Activated naive CD4-positive, alpha-beta T cell treated with anti-CD3 and anti-CD28 coated beads, Interleukin-2, amount 50 U/mL, for 16 hours (primary cell): ENCODE measurements around the gene PNPT1.
A peak's percentile ranks its signal among the peaks of the same experiment; 100 is the strongest.
"Not testable (repeated sequence)": the region's sequence is repeated elsewhere in the genome, so short reads cannot be mapped to it uniquely, and the experiment has no call there.

ENCODE experiments used
- DNase-seq: peaks from one replicate; pipeline ENCODE4 v3.0.0-alpha.2; 2020

The PNPT1 gene

DNA sequence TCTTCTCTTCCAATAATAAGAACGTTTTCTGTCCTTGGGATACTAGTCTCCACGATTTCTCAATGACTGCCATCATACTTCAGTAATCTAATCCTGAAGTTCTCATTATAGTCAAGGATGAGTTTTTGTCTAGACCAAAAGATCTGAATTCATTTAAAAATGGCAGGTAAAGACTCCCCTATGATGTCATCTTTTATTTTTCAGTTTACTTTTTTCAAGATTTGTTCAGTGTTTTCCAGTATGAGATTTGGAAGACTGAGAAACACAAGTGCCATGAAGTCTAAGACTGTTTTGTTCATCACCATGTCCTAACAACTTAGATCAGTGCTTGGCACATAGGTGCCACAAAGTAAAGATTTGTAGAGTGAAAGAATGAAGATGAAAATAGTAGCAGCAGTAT, 40.4 kb downstream of the PNPT1 start:
- no peak for DNase-seq

- DNase-seq = no peak
These were observed 44.4 kb downstream of the PNPT1 start for GRCh38 chr2:55649211-55649610.

- no peak for DNase-seq
These were observed 56.8 kb downstream of the PNPT1 start for GRCh38 chr2:55636831-55637230.

GRCh38 chr2:55628931-55629330, 64.7 kb downstream of the PNPT1 start:
- DNase-seq = no peak

DNA sequence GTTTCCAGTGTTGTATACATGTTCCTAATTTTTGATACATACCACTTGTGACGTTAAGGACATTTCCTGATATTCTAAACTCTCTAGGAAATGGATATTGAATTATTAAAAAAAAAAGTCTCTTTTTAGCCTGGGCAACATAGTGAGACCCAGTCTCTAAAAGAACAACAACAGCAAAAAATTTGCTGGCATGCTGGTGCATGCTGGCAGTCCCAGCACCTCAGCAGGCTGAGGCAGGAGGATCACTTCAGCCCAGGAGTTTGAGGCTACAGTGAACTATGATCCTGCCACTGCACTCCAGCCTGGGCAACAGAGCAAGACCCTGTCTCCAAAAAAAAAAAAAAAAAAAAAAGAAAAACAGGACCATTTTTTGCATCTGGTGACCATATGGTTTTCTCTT, 65.7 kb downstream of the PNPT1 start:
- no peak for DNase-seq

DNA sequence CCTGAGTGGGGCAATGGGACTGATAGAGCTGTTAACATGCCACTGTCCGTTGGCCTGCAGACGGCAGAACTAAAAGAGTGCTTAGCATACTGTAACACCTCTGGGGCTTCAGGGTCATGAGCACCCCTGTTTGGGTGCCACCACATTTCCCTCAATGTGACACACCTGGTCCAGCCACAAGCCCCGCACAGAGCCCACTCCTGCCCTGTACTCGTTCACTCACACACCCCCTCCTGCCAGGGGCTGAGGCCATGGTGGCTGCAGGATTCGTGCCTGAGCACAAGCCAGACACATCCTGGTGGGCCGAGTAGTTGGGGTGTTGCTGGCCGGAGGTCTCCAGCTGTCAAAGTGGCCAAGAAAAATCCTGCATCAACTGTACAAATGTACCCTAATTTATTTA, 71.8 kb downstream of the PNPT1 start:
- DNase-seq = no peak

DNA sequence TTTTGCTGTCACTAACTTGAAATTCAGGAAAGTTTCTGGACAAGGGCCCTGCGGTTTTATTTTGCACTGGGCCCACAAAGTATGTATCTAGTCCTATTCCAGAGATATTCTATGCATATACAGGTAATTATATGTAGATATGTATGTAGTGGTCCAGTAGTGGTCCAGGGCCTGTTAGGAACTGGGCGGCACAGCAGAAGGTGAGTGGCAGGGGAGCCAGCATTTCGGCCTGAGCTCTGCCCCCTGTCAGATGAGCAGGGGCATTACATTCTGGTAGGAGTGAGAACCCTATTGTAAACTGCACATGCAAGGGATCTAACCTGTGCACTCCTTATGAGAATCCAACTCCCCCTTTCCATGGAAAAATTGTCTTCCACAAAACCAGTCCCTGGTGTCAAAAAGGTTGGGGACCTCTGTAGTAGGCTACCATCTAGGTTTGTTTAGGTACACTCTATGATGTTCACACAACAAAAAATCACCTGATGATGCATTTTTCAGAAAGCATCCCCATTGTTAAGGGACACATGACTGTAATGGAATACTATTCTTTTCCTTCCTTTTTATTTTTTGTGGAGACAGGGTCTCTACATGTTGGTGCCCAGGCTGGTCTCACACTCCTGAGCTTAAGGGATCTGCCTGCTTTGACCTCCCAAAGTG, 73.4 kb downstream of the PNPT1 start:
- DNase-seq = no peak

DNA sequence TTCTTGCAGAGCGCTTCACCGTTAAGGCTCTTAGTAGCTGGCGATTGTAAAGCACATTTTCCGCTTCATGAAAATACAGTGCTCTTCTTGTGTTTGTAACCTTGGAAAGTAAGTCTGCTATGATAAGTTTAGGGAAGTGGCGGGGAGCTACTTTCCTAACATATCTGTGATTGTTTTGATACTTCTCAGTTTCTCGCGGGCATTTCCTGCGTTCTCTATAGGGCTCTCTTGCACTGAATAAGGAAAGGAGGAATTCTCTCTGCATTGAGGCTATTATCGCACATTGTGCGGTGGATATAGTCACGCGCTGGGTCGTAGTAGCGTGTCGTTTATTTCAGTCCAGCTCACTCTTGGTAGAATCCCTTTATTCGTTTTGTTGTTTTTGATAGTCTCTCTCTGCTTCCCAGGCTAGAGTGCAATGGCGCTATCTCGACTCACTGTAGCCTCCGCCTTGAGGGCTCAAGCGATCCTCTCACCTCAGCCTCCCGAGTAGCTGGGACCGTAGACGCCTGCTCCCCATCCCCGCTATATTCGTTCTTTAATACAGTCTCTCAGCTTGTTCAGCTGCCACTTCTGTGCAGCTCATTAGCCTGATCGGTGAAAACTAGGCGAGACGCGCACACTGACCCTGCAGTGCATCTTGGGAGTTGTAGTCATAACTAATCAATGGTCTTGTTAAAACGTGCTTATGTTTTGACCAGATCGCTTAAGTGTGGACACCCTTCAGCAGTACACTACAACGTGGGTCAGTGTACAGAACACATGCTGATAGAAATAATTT, 75.2 kb downstream of the PNPT1 start:
- DNase-seq = peak; percentile 47

GRCh38 chr2:55618025-55618274, 75.7 kb downstream of the PNPT1 start:
- DNase-seq = no peak

GRCh38 chr2:55617175-55618024, 76.2 kb downstream of the PNPT1 start, which contains the start of gene PPP4R3B:
TSS of gene PPP4R3B (minus strand) at chr2:55617622. CDS start at chr2:55617285, 337 bp downstream.
- DNase-seq = peak; percentile 99

GRCh38 chr2:55616551-55617174, 77.0 kb downstream of the PNPT1 start:
- DNase-seq = peak; percentile 29

GRCh38 chr2:55611997-55612396, 81.6 kb downstream of the PNPT1 start:
- DNase-seq = no peak

- DNase-seq = no peak
These were observed 82.5 kb downstream of the PNPT1 start for GRCh38 chr2:55610954-55611743.

- DNase-seq = no peak
These were observed 83.6 kb downstream of the PNPT1 start for GRCh38 chr2:55609938-55610578.

- no peak for DNase-seq
These were observed 84.3 kb downstream of the PNPT1 start for GRCh38 chr2:55609193-55609794.

DNA sequence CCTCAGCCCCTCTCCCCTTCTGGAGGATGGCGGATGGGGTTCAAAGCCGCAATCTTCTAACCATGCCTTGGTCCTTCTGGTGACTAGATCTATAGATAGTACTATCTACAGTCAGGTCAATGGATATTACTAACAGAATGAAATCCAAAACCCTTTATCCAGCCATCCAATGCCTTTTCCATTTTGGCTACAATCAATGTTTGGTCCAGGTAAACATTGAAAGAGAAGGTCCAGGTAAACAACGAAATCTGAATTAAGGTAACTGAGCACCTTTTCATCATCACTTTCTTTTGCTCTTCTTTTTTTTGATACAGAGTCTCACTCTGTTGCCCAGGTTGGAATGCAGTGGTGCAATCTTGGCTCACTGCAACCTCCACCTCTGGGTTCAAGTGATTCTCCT, 85.9 kb downstream of the PNPT1 start:
- no peak for DNase-seq

- DNase-seq = no peak
These were observed 89.5 kb downstream of the PNPT1 start for GRCh38 chr2:55604027-55604565.

DNA sequence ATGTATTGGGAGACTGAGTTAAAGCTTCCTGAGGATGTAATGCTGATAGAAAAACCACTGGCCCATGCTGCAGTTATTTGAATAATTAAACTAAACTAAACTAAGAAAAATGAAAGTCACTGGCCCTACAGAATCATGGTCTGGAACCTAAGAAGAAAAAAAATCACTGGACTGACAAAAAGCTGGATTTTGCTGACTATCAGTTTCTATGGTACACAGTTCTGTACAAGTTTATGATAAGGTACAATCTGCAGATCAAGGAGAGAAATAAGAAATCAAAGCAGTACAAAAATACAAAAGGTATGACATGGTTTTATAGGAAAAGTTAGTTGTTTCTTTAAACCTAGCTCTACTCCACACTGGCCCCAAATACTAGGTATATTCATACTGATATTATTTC, 91.8 kb downstream of the PNPT1 start:
- no peak for DNase-seq

DNA sequence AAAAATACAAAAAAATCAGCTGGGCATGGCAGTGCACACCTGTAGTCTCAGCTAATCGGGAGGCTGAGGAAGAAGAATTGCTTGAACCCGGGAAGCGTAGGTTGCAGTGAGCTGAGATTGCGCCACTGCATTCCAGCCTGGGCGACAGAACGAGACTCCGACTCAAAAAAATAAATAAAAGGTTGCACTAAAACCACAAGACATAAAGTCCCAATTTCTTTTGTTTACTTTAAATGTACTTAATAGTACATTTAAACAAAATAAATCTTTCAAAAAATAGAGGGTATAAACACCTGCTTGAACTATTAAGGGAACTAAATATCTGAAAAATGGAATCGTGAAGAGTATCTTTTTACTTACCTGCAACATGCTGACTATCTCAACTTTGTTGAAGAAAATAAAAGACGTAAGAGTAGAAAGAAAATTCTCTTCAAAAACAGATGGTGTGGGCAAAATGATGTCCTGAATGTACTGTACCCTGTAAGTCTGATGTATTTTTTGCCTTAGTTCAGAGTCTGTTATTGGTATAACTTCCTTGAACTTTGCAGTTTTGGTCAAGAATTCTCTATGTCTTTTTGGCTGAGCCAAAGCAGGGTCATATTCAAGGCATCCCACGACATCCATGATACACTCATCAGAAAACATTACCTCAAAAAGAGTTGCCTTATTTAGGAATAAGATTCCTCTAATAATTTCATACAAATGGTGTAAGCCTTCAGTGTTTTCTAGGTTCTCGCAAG, 95.4 kb downstream of the PNPT1 start:
- no peak for DNase-seq

GRCh38 chr2:55596795-55597194, 96.8 kb downstream of the PNPT1 start:
- not testable (repeated sequence) for DNase-seq

- DNase-seq = no peak
These were observed 98.1 kb downstream of the PNPT1 start for GRCh38 chr2:55595536-55595935.
